ENCODE measurements around the gene WDR76.

GRCh38 chr15:43789409-43789808, 37.4 kb upstream of the WDR76 start:
- TF ChIP-seq, protein P1, sequence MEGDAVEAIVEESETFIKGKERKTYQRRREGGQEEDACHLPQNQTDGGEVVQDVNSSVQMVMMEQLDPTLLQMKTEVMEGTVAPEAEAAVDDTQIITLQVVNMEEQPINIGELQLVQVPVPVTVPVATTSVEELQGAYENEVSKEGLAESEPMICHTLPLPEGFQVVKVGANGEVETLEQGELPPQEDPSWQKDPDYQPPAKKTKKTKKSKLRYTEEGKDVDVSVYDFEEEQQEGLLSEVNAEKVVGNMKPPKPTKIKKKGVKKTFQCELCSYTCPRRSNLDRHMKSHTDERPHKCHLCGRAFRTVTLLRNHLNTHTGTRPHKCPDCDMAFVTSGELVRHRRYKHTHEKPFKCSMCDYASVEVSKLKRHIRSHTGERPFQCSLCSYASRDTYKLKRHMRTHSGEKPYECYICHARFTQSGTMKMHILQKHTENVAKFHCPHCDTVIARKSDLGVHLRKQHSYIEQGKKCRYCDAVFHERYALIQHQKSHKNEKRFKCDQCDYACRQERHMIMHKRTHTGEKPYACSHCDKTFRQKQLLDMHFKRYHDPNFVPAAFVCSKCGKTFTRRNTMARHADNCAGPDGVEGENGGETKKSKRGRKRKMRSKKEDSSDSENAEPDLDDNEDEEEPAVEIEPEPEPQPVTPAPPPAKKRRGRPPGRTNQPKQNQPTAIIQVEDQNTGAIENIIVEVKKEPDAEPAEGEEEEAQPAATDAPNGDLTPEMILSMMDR (IDR thresholded peaks at IDR 0.05) = no peak
- no peak for TF ChIP-seq POLR2A (IDR thresholded peaks at IDR 0.05)

Measured in adrenal gland (tissue), 5 donors.